Measurements from ENCODE around the gene PRDM8. TPM values are rescaled to one million over a fixed set of nuclear protein-coding genes. Genes with fewer than 3 reads are reported as not detected.

PRDM8 gene
- total RNA-seq, 1 donor from 2014 or later, result 2.5 TPM

Other genes starting within 250 kb of the PRDM8 start
- 45.6 and 50.9 TPM in 2 replicates for gene ANTXR2, start 124.3 kb upstream of the PRDM8 start, total RNA-seq
- gene FGF5, start 69.2 kb downstream of the PRDM8 start, total RNA-seq, result 1.9 and 4.3 TPM in 2 replicates
- not detected in 2 replicates for gene CFAP299, start 138.2 kb downstream of the PRDM8 start, total RNA-seq